Fibroblast of villous mesenchyme (primary cell): ENCODE results near the gene DIAPH2. TPM values are rescaled to one million over a fixed set of nuclear protein-coding genes. Genes with fewer than 3 reads are reported as not detected.
"Not testable (repeated sequence)": the region's sequence is repeated elsewhere in the genome, so short reads cannot be mapped to it uniquely, and the experiment has no call there.

Experiments used
- DNase-seq: peaks from one replicate; pipeline ENCODE4 v3.0.0-alpha.2; 2010; ENCODE audit warnings: low read depth
- H3K4me3 ChIP-seq: 2 replicates; pipeline ENCODE4 v1.5.1; 2011; ENCODE audit warnings: low read depth, mild to moderate bottlenecking, low read length
- CTCF ChIP-seq: IDR thresholded peaks from 2 replicates; pipeline ENCODE4 v1.5.1; 2012; ENCODE audit warnings: low read depth, mild to moderate bottlenecking, low read length; ENCODE audit not compliant: insufficient read depth
- total RNA-seq: library from RNA; depleted of rRNA; stranded (reverse); fragments of >200 nt; gene quantifications from 2 replicates; pipeline ENCODE4 v1.2.3, GENCODE V29; 2012

Gene DIAPH2
- total RNA-seq, 1 donor: 15.5 TPM

- H3K4me3 ChIP-seq: no peak overlapping the region
- no peak for DNase-seq
- no peak for TF ChIP-seq CTCF
Observed at GRCh38 chrX:96713303-96713702, 28.7 kb downstream of the DIAPH2 start.

GRCh38 chrX:96714393-96714792, 29.8 kb downstream of the DIAPH2 start:
- H3K4me3 ChIP-seq, DNase-seq: not testable (repeated sequence)

GRCh38 chrX:96715481-96715880, 30.8 kb downstream of the DIAPH2 start:
- no peak for TF ChIP-seq CTCF
- no peak overlapping the region for H3K4me3 ChIP-seq
- DNase-seq: peak; percentile 10

- no peak for TF ChIP-seq CTCF
- H3K4me3 ChIP-seq: no peak overlapping the region
- no peak for DNase-seq
Observed at GRCh38 chrX:96719161-96719875, 34.7 kb downstream of the DIAPH2 start.

GRCh38 chrX:96721354-96721753, 36.7 kb downstream of the DIAPH2 start:
- H3K4me3 ChIP-seq: no peak overlapping the region
- peak; percentile 30 for DNase-seq
- no peak for TF ChIP-seq CTCF

- no peak overlapping the region for H3K4me3 ChIP-seq
- no peak for TF ChIP-seq CTCF
- no peak for DNase-seq
Observed at GRCh38 chrX:96722781-96723180, 38.1 kb downstream of the DIAPH2 start.

GRCh38 chrX:96729053-96729452, 44.4 kb downstream of the DIAPH2 start:
- TF ChIP-seq CTCF: no peak
- DNase-seq: no peak
- no peak overlapping the region for H3K4me3 ChIP-seq
